WTC11 (cell line): ENCODE results near the gene C2orf76.
"Not testable (repeated sequence)": the region's sequence is repeated elsewhere in the genome, so short reads cannot be mapped to it uniquely, and the experiment has no call there.

ENCODE experiments used
- ATF2 ChIP-seq: sonication (generic); formaldehyde crosslinking; IDR thresholded peaks from 2 replicates; pipeline ENCODE4 v1.8.1; 2022; ENCODE audit warnings: low read depth, missing genetic modification reagents, borderline replicate concordance
- CREB1 ChIP-seq: sonication (generic); formaldehyde crosslinking; IDR thresholded peaks from 2 replicates; pipeline ENCODE4 v1.8.0; 2023; ENCODE audit warnings: mild to moderate bottlenecking, missing genetic modification reagents
- CTCF ChIP-seq: fragments of 200-600 bp; IDR thresholded peaks from 2 replicates; pipeline ENCODE4 v1.8.0; 2022; ENCODE audit warnings: antibody characterized with exemption
- E2F1 ChIP-seq: sonication (generic); formaldehyde crosslinking; IDR thresholded peaks from 2 replicates; pipeline ENCODE4 v1.8.0; 2022; ENCODE audit warnings: mild to moderate bottlenecking, missing genetic modification reagents
- TCF7 ChIP-seq: sonication (generic); formaldehyde crosslinking; IDR thresholded peaks from 2 replicates; pipeline ENCODE4 v1.8.0; 2022; ENCODE audit warnings: mild to moderate bottlenecking, low read depth, missing genetic modification reagents, moderate library complexity
- ZNF671 ChIP-seq: fragments of 250-450 bp; sonication (Bioruptor Pico); IDR thresholded peaks from 2 replicates; pipeline ENCODE4 v1.8.0; 2021; ENCODE audit warnings: mild to moderate bottlenecking

GRCh38 chr2:119376406-119376805 is 9.8 kb upstream of the C2orf76 start:
- not testable (repeated sequence) for TF ChIP-seq CTCF; E2F1 (CRISPR knock-in tag); ZNF671 (CRISPR knock-in tag); CREB1 (CRISPR knock-in tag); TCF7 (CRISPR knock-in tag); ATF2 (CRISPR knock-in tag)
